ENCODE data around the gene RAET1E.
A peak's percentile ranks its signal among the peaks of the same experiment; 100 is the strongest.
"Not testable (repeated sequence)": the region's sequence is repeated elsewhere in the genome, so short reads cannot be mapped to it uniquely, and the experiment has no call there.

The RAET1E gene

DNA sequence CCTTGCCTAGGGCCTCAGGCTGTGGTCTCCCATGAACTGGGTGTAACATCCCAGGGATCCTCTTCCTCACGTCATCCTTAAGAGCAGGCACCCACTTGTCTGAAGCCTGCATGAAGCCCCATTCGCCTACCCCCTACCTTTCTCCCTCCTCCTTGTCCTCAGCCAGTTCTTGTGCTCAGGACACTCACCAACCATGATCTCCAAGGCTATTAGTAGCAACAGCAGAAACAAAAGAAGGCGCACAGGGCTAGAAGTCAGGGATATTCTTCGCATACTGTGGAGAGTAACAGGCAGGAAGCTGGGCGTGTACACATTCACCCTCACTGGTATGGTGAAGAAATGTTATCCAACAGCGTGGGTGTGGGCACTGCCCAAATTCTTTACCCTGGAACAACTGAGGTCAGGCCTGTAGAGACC, 7.3 kb downstream of the RAET1E start:
- DNase-seq (ENCODE audit: low spot score): no peak

DNA sequence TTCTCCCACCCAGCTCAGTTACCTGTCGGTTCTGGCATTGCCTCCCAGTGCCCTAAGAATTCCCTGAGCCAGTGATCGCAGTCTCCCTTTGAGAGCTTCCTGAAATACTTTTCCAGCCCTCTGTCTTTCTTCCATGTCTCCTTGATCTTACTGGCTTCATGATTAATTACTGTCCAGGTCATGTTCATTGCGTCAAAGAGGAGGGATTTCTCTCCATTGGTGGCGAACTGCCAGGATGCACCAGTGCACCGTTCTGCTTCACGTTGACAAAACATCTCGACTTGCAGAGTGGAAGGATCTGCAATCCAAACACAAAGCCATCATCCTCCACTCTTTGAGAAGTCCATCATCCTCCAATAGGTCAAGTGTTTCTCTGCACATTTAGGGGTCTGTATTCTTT, 8.6 kb downstream of the RAET1E start:
- no peak for DNase-seq (ENCODE audit: low spot score)

DNA sequence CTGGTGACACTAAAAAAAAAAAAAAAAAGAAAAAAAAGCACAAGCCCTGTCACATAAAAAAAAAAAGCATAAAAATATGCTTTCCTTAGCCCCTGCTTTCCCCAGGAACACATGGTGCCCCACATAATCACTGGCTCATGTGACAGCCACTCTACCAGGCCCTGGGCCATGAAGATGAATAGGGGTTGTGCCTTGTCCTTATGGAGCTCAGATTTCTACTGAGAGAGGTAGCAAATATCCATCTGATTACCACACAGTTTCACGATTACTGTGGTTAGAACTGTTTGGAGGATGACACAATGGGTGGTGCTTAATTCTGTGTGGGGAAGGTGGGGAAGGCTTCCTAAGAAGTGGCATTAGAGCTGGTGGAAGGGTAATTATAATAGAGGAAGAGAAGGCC, 9.3 kb downstream of the RAET1E start:
- DNase-seq (ENCODE audit: low spot score): no peak

DNA sequence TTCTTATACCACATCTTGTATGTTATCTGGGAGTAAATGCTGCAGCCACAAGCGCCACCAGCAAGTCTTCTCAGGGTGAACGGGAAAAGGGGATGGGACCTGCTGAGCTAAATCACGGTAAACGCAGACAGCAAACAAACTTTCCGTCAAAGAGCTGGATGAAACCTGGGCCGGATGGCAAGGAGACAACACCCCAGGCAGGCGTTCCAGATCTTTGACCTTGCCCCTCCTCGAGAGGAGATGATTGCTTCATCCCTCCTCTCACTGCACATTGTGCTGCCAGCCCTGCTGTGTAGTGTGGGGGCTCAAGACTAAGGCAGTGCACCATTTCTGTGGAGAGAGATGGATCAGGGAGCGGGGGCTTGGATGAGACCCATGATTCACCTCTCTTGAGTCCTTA, 9.8 kb downstream of the RAET1E start:
- DNase-seq (ENCODE audit: low spot score): no peak

DNA sequence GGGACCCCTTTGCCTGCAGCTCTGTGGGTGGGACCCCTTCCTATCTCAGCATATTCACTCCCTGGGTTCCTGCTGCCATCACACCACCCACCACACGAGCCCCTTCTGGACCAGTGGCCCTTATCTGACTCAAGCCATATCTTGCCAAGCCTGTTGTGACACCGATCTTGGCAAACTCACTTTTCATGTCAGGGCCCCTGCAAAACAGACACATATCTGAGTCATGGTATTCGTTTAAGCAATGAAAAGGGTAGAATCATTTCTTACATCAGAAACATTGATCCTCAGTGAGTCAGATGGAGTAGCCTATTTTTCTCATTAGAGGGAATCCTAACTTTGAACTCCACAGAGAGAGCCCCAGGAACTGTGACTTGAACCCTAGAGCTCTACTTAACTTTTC, 10.6 kb downstream of the RAET1E start:
- DNase-seq (ENCODE audit: low spot score): no peak

DNA sequence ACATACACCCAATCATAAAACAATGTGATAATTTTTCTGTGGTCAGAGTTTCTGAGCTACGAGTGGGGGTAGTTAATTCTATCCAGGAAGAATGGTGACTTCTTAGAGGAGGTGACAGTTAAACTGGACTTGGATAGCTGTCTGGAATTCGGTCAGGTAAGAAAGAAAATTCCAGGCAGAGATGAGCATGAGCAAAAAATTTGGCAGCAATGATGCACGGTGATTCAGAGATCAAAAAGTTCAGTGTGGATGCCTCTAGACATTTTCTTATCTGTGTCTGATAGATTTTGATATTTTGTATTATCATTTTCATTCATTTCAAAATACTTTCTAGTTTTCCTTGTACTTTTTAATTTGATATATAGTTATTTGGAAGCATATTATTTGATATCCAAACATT, 12.0 kb downstream of the RAET1E start:
- no peak for DNase-seq (ENCODE audit: low spot score)

DNA sequence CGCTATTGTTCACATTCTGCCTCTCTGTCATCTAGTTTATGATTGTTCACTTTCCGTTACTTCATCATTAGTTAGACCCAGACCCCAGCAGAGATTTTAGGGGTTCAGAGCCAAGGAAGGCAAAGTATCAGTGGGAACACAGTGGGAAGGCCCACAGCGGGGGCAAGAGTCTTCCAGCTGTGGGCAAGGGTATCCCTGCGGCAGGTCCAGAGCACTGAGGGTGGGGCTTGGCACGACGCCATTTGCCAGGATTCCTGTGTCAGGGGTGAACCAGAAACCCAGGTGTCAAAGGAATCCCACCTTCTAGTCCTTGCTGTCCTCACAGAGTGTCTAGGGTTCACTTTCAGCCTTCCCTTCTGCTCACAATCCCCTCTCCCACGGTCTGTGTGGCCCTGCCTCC, 13.3 kb downstream of the RAET1E start:
- DNase-seq (ENCODE audit: low spot score): no peak

DNA sequence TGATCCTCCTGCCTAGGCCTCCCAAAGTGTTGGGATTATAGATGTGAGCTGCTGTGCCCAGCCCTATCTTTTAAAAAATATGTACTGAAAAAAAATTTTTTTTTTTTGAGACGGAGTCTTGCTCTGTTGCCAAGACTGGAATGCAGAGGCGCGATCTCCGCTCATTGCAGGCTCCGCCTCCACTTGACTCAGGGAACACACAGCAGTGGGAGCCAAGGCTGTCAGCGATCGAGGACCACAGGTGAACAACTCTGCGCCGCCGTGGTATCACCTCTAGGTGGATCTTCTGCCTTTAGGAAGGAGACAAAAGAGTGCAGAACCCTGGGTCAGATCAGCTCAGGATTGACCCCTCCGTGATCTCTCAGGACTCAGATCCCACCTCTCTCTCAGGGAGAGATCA, 13.7 kb downstream of the RAET1E start:
- DNase-seq (ENCODE audit: low spot score): peak; percentile 43

DNA sequence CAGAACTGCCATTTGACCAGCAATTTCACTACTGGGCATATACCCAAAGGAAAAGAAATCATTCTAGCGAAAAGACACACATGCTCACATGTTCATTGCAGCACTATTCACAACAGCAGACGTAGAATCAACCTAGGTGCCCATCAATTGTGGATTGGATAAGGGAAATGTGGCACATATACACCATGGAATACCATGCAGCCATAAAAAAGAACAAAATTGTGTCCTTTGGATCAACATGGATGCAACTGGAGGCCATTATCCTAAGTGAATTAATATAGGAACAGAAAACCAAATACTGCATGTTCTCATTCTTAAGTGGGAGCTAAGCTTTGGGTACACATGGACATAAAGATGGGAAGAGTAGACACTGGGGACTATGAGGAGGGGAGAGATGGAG, 16.1 kb downstream of the RAET1E start:
- DNase-seq (ENCODE audit: low spot score): no peak

DNA sequence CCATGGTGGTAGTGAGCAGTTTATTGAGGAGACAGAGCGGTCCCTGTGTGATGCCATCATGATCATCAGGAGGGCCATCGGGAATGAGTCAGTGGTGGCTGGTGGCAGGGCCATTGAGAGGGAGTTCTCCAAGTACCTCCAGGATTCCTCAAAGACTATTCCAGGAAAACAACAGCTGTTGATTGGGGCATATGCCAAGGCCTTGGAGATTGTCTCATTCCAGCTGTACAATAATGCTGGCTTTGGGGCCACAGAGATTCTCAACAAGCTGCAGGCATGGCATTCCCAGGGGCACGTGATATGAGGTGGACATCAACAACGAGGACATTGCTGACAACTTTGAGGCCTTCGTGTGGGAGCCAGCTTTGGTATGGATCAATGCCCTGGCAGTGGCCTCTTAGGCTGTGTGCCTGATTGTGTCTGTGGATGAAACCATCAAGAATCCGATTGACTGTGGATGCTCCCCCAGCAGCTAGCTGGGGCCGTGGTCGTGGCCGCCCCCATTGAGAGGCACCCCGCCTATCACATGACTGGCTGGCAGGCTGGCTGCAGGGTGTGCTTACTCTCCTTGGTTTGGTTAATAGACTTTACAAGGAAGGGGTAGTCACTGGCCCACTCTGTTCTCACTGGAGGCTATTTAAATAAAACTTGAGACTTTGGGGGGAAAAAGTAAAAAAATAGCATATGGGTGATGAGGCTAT, 16.7 kb downstream of the RAET1E start:
- DNase-seq (ENCODE audit: low spot score): no peak

DNA sequence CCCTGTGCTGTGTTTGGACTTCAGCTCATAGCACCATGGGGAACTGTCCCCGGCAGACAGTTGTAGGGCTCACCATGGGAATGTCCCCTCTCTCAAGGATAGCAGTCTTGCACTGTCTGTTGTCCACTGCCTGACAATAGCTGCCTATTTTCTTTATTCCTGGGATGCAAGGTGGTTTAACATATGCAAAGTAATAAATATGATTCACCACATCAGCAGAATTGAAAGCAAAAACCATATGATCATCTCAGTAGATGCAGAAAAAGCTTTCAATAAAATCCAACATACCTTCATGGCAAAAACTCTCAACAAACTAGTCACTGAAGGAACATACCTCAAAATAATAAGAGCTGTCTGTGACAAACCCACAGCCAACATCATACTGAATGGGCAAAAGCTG, 20.3 kb downstream of the RAET1E start:
- DNase-seq (ENCODE audit: low spot score): no peak

DNA sequence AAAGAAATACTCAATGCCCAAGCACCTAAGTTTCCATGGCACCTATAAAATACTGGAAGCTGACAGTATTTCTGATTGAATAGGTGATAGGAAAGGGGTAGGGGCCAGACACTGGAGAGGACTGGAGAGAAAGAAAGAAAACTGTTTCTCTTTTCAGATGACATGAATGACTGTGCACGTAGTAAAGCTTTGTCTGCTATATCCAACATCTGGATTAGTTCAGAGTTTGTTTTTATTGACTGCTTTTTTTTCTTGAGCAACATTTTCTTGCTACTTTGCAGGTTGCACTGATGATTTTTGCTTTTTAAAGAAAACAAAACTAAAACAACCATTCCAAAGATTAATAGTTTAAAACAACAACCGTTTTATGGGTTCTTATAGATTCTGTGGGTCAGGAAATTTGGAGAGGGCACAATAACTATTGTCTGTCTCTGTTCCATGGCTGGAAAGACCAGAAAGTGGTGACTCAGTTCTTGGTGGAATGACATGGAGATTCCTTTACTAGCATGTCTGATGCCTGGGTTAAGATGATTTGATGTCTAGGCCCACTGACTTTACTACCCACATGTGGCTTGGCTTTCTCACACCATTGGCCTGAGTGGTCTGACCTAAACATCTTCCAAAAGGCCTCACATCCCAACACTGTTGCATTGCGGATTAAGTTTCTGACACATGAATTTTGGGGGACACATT, 21.5 kb downstream of the RAET1E start:
- DNase-seq (ENCODE audit: low spot score): no peak

DNA sequence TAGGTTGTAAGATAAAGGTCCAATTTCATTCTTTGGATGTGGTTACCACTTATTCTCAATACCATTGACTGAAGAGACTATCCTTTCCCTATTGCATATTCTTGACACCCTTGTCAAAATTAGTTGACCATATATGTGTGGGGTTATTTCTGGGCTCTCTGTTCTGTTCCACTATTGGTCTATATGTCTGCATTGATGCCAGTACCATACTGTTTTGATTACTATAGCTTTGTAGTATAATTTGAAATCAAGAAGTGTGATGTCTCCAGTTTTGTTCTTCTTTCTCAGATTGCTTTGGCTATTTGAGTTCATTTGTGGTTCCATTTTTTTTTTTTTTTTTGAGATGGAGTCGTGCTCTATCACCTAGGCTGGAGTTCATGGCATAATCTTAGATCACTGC, 25.7 kb downstream of the RAET1E start:
- DNase-seq (ENCODE audit: low spot score): no peak

DNA sequence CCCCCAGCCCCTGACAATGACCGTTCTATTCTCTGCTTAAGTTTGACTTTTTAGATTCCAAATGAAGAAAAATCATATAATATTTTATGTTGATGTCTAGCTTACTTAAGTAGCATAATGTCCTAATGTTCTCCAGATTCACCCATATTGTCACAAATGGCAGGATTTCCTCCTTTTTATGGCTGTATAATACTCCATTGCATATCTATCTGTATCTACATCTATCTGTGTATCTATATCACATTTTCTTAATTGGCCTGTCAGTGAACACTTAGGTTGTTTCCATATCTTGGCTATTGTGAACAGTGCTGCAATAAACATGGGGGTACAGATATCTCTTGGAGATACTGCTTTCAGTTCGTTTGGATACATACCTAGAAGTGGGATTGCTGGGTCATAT, 26.7 kb downstream of the RAET1E start:
- no peak for DNase-seq (ENCODE audit: low spot score)

DNA sequence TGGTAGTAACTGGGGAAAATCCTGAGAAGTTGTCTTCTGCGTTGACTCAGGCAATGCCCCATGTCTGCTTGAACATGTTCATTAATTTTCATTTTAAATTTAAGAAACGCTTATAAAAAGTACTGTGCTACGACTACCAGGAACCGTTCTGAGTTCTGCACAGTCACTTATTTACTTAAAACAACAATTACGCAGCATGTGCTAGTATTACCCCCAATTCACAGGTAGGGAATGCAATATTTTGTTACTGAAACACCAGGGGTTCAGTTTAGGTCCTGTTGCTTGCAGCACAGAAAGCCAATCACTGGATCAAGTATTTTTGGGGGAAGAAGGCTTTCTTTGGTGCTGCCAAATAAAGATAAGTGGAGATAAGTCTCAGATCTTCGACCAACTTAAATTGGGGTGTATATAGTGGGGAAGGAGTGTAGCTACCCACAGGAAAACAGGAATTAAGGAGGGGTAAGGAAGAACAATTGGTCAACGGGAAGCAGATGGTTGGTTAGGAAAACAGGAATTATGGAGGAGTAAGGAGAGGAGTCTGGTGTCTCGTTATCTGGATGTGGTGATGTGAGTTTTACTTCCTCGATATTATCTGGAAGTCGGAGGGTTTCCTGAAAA, 28.5 kb downstream of the RAET1E start:
- no peak for DNase-seq (ENCODE audit: low spot score)

DNA sequence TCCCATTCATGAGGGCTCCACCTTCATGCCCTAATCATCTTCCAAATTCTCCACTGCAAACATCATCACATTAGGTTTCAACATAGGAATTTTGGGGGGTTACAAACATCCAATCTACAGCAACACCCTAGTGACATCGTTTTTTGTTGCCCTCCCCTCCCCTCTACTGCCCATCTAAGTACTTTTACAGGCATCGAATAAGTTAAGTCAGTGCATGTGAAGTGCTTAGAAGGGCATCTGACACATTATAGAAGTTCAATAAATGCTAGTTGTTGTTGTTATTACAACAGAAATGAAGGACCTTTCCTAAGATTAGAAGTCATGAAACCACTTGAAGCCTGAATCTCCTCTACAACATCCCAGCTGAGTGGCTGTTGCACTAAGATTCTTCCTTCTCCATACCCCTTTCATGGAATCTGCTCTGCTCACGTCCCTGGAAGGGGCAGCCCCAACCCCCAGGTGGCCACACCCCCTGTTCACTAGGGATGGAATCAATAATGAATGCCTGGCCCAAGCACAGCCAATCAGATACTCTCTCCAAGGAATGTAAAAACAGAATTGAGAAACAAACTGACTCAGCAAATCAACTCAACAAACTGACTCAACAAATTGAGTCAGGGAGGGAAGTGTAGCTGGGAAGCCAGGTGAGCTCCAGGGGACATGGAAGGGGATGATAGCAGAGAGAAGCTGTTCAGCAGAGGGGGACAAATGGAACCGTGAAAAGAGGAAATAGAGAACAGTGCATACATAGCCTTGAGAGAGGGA, 29.9 kb downstream of the RAET1E start:
- DNase-seq (ENCODE audit: low spot score): peak; percentile 52

DNA sequence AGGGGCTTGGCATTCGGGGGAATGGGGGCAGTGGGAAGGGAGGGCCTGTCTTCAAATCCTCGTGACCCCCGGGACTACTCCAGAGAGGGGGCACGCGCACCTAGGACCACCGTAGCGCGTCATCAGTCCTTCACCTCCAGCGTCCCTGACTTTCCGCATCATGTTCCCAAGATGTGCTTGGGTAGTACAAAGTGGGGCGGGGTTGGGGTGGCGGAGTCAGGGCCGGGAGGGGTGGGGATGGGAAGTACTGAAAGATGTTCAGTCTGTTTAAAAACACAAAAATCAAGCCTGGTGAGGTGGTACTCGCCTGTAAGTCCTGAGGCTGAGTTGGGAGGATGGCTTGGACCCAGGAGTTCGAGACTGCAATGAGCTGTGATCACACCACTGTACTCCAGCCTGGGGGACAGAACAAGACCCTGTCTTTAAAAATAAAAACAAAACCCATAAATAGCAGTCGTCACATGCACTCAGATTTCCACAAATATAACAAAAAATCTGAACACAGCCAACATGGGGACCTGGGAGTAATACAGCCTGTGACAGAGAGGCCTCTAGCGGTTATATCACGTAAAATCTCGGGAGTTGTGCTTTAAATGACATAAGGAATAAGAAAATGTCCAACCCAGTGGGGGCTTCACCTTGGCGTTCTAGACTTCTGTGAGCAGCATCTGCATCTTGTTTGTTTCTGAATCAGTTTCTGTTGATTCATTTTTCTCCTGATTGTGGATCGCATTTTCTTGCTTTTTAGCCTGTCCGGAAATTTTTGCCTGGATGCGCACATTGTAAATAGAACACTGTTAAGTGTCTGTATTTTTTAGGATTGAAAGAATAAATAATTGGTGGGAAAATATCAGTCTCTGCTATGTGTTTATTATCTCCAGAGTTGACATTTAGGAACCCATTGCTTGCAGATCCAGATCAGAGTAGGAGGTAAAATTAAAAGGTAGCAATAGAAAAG, 33.1 kb downstream of the RAET1E start:
- DNase-seq (ENCODE audit: low spot score): peak; percentile 45

DNA sequence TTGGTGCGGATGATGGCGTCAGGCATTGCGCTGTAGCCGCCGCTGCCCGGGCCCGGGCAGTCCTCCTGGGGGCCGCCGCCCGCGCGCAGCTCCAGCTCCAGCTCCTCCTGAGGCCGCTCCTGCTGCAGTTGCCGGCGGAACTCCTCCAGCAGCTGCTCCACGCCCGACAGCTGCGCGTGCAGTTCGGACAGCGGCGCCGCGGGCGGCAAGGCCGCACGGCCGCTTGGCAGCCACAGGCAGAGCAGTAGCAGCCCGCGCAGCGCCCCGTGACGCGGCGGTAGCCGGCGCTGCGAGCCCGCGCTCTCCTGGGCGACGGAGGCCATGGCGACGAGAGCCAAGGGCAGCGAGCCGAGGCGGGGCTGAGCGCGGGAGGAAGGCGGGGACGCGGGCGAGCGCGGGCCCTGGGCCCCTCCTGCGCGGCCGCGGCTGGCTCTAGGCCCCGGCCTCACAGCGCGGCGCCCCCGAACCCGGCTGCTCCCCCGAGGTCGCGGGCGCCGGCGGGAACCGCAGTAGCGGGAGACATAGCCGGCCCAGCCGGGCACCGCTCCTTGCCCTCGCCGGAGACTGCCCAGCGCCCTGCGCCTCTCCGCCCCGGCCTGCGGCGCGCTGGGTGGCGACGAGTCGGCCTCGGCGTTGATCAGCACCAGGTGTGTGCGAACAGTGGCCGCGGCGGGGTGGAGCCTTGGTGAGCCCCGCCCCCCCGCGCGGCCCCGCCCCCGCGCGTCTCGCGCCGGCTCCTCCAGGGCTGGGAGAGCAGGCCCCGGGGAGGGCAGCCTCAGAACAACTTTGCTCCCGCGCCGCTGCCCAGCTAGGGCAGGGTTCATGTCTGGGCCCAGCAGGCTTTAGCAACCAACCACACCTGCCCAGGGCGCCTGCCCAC, 34.0 kb downstream of the RAET1E start, which contains the start of gene LRP11:
LRP11 (minus strand) TSS at position 662 of the 880 bp plus-strand sequence; CDS start at position 323, 339 bp downstream.
- peak; percentile 95 for DNase-seq (ENCODE audit: low spot score)

DNA sequence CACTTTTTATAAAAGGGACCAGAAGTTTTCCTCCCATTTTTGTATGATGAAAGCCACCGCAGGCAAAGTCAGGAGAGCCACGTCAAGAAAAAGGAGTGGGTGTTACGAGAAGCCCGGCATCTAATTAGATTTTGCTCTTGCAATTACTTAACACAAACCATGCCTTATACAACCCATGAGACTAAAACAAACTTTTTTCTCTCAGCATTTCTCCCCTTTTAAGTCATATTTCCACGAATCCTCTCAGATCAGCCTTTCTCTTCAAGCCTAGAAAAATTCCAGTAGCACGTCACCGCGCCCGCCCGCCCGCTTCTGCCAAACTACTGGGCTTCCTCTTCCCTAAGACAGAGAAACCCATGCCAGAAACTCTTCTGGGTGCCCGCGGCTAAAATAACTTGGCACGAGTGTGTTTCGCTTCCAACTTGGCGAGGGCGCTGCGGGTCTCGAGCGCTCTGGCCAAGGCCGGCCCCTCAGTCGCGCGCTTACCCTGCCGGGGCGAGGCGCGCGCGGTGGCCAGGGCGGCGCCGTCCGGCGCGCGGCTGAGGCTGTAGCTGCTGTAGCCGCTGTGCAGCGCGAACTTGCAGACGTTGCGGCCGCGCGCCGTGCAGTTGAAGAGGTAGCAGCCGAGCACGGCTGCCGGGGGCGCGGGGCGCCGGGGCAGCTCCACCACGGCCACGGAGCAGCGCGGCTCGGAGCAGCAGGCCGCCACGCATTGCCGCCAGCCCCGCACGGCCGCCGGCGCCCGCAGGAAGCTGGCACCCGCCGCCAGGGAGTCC, 34.8 kb downstream of the RAET1E start:
- peak; percentile 78 for DNase-seq (ENCODE audit: low spot score)

DNA sequence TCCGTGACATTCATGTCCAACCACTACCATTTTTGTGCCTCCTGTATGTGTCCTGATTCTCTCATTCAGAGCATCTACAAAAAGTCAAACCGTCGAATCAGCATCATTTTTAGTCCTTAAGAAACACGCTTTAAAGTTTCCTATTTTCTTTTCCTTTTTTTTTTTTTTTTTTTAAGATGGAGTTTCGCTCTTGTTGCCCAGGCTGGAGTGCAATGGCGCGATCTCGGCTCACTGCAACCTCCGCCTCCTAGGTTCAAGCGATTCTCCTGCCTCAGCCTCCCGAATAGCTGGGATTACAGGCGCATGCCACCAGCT, 35.5 kb downstream of the RAET1E start:
- not testable (repeated sequence) for DNase-seq (ENCODE audit: low spot score)
